NCI-H2171 treated with DMSO at 0.1 percent for 48 hours (cell line): ENCODE measurements around the gene SH3TC1.
A peak's percentile ranks its signal among the peaks of the same experiment; 100 is the strongest.

Experiments used
- DNase-seq: peaks from one replicate; lab custom pipeline; 2025; lab: John Stamatoyannopoulos, UW

Gene SH3TC1

GRCh38 chr4:8230033-8230432 lies 30.9 kb downstream of the SH3TC1 start:
- DNase-seq: no peak

GRCh38 chr4:8230891-8231290 lies 31.8 kb downstream of the SH3TC1 start:
- no peak for DNase-seq

GRCh38 chr4:8231551-8232049 lies 32.5 kb downstream of the SH3TC1 start:
- no peak for DNase-seq

- DNase-seq: no peak
These were observed 33.7 kb downstream of the SH3TC1 start for GRCh38 chr4:8232748-8233147.

GRCh38 chr4:8233672-8234484 lies 34.8 kb downstream of the SH3TC1 start:
- DNase-seq: no peak

- DNase-seq: no peak
These were observed 35.6 kb downstream of the SH3TC1 start for GRCh38 chr4:8234715-8235114.

GRCh38 chr4:8235224-8235623 lies 36.1 kb downstream of the SH3TC1 start:
- no peak for DNase-seq

GRCh38 chr4:8235686-8236085 lies 36.6 kb downstream of the SH3TC1 start:
- DNase-seq: no peak

GRCh38 chr4:8236106-8236919 lies 37.2 kb downstream of the SH3TC1 start:
- no peak for DNase-seq

GRCh38 chr4:8236920-8237195 lies 37.8 kb downstream of the SH3TC1 start:
- DNase-seq: no peak

GRCh38 chr4:8237256-8237989 lies 38.3 kb downstream of the SH3TC1 start:
- no peak for DNase-seq

- DNase-seq: peak; percentile 46
These were observed 39.0 kb downstream of the SH3TC1 start for GRCh38 chr4:8238036-8238511.

- no peak for DNase-seq
These were observed 39.5 kb downstream of the SH3TC1 start for GRCh38 chr4:8238515-8239053.

- DNase-seq: no peak
These were observed 40.1 kb downstream of the SH3TC1 start for GRCh38 chr4:8239226-8239625.

GRCh38 chr4:8239661-8240060 lies 40.6 kb downstream of the SH3TC1 start:
- no peak for DNase-seq

- no peak for DNase-seq
These were observed 41.3 kb downstream of the SH3TC1 start for GRCh38 chr4:8240211-8241041.

- no peak for DNase-seq
These were observed 42.2 kb downstream of the SH3TC1 start for GRCh38 chr4:8241211-8241779.

- peak; percentile 45 for DNase-seq
These were observed 43.0 kb downstream of the SH3TC1 start for GRCh38 chr4:8241895-8242696.

- DNase-seq: no peak
These were observed 43.9 kb downstream of the SH3TC1 start for GRCh38 chr4:8242782-8243560.
